ENCODE results near the gene TMEM138.
"Not testable (repeated sequence)": the region's sequence is repeated elsewhere in the genome, so short reads cannot be mapped to it uniquely, and the experiment has no call there.

Gene TMEM138

GRCh38 chr11:61367406-61367805 lies 5.2 kb downstream of the TMEM138 start:
- no peak for DNase-seq

DNA sequence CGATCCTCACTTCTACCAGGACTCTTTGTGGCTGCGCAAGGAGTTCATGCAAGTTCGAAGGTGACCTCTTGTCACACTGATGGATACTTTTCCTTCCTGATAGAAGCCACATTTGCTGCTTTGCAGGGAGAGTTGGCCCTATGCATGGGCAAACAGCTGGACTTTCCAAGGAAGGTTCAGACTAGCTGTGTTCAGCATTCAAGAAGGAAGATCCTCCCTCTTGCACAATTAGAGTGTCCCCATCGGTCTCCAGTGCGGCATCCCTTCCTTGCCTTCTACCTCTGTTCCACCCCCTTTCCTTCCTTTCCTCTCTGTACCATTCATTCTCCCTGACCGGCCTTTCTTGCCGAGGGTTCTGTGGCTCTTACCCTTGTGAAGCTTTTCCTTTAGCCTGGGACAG lies 6.5 kb downstream of the TMEM138 start:
- DNase-seq = no peak

DNA sequence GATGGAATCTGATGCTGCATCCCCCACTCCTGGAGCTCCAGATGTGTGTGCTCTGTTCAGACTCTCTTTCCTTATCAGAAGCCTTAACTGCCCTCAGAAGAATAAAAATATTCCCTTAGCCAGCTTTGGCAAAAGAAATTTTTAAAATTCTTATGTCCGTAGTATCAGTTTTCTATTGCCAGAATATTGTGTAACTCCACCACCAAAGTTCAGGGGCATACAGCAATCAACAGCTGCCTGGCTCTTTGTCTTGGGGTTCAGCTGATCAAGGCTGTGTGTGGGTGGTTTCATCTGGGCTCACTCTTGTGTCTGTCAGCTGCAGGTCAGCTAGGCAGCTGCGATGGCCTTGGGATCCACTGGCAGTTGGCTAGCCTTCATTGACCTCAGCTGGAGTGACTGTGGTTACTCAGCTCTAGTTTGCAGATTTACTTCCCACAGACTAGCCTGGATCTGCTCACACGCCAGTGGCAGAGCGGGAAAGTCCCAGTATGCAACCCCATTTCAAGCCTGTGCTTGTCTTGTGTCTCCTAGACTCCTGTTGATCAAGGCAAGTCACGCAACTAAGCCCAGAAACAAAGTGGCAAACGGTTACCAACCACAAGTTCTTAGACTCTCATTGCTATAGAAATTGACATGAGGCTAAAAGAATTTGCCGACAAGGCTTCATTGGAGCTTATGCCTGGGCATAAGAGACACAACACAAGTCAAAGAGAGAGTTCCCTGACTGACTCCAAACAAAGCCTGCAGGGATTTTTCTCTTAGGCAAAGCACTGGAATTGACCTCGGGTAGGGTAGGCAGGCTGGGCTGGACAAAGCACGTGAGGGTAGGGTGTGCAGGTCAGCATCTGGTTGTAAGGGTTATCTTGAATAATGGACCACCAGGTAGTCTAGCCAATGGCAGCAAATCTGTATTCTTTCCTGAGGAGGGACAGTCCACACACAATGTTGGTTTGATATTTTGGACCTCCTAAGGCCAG lies 7.5 kb downstream of the TMEM138 start:
- DNase-seq = no peak

DNA sequence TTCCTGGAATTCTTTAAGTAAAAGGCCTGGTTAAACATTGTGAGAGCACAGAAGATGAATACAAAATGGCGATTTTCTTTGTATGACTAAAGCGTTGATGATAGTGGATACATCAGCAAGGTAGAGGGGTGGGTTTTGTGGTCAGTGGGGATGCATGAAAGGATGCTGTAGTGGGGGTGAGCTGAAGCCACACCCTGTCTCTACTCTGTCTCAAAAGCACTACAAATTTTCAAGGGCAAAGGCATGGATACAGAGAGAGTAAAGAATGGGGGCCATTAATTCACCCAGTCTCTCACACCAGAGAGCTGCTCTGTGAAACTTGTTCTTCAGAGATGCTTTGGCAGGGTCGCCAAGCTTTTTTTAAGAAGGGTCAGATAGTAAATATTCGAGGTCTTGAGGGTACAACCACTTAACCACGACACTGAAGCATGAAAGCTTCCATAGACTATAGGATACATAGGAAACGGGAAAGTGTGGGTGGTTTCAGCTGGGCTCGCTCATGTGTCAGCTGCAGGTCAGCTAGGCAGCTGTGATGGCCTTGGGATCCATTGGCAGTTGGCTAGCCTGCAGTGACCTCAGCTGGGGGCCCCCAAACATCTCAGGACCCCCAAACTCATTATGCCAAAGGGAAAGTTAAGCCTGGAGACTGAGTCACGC lies 8.3 kb downstream of the TMEM138 start:
- no peak for DNase-seq

- DNase-seq = no peak
These were observed 10.7 kb downstream of the TMEM138 start for GRCh38 chr11:61372659-61373420.

DNA sequence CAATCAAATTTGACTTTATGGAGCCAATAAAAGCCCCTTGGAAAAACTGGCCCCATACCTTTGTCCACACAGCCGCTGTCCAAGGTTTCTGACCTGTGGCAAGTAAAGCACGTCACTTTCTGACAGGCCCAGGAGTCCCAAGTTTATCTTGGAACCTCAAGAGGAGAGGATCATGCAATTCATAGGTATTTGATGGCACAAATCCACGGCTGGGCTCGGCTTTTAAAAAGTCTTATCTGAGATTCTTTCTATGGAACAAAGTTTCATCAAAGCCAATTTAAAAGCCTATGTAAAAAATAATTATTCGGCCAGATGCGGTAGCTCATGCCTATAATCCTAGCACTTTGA lies 13.6 kb downstream of the TMEM138 start:
- DNase-seq = no peak

DNA sequence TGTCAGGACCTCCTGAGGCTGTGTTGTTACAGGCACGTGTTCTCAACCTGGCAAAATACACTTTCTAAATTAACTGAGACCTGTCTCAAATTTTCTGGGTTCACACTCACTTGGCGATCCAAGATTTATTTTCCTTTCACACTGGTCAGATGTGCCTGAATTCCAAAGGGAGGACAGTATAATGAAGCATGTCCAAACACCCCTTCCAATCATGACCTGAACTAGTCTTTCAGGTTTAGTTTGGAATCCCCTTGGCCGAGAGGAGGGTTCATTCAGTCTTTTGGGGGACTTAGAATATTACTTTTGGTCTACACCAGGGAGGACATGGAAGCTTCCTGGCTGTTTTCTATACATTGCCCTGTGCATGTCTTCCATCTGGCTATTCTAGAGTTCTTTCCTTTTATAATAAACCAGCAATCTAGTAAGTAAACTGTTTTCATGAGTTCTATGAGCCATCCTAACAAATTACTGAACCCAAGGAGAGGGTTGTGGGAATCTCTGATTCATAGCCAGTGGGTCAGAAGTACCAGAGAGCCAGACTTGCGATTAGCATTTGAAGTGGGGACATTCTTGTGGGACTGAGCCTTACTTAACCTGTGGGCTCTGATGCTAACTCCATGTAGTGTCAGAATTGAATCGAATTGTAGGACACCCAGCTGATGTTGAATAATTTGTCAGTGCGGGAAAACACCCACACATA lies 15.4 kb downstream of the TMEM138 start:
- DNase-seq = no peak

DNA sequence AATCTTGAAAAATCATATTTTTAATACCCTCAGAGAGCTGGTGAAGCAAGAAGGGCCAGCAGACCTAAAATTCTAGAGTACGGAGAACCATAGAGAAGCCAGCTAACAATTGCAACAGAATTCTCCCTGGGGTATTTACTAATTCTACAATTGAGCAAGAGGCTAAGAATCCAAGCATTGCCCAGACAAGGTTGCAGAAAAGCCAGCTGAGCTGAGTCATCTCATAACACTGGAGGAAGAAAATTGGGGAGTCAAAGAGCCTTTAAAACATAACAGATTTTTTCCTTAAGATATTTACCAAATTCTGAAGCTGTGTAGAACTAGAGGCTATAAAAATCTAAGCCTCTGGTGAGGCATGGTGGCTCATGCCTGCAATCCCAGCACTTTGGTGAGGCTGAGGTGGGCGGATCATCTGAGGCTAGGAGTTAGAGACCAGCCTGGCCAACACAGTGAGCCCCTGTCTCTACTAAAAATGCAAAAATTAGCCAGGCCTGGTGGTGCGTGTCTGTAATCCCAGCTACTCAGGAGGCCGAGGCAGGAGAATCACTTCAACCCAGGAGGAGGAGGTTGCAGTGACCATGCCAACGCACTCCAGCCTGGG lies 16.6 kb downstream of the TMEM138 start:
- no peak for DNase-seq

DNA sequence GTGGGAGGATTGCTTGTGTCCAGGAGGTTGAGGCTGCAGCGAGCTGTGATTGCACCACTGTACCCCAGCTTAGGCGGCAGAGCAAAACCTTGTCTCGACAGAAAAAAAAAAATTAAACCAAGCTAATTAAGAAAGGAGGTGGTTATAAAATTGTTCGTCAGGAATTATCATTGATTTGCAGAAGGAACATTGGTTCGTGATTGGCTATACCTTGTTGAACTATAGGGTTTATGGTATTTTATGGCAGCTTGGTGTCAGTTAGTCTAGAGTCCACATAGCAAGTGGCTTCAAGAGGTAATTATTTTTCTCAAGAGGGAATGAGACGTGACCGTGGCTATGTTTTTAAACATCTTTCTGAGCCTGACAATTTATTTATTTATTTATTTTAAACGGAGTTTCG lies 18.7 kb downstream of the TMEM138 start:
- no peak for DNase-seq

GRCh38 chr11:61383859-61384258 lies 21.7 kb downstream of the TMEM138 start:
- DNase-seq = not testable (repeated sequence)

GRCh38 chr11:61384271-61385242 lies 22.4 kb downstream of the TMEM138 start:
- no peak for DNase-seq

DNA sequence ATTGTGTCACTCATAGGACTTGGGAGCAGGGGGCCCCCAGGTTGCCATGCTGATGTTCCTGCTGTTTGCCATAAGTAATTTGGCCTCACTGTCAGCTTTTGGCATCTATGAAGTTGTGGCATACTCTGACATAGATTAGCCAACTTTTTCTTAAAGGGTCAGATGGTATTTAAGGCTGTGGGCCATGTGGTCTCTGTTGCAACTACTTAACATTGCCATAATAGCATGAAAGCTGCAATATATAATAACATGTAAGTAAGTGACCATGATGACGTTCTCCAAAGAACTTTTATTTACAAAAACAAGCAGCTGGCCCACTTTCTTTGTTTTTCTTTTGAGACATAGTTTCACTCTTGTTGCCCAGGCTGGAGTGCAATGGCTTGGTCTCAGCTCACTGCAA lies 28.0 kb downstream of the TMEM138 start:
- DNase-seq = no peak

- peak; percentile 16 for DNase-seq
These were observed 30.9 kb downstream of the TMEM138 start for GRCh38 chr11:61392981-61393595.

DNA sequence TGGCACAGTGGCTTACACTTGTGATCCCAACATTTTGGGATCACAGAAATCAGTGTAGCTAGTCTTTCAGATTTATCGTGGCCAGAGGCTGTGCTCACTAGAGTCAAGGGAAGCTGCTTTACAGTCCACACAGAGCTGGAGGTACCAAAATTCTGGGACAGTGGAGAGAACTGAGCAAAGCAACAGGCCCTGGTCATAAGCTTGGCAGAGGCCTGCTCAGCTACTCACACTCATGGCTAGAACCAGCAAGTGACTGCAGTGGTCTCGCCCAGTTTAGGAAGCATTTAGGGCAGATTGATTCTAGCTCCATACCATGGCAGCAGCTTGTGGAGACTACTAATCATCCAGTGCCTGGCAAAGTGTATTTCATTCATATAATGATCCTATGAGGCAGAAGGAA lies 39.0 kb downstream of the TMEM138 start:
- no peak for DNase-seq

DNA sequence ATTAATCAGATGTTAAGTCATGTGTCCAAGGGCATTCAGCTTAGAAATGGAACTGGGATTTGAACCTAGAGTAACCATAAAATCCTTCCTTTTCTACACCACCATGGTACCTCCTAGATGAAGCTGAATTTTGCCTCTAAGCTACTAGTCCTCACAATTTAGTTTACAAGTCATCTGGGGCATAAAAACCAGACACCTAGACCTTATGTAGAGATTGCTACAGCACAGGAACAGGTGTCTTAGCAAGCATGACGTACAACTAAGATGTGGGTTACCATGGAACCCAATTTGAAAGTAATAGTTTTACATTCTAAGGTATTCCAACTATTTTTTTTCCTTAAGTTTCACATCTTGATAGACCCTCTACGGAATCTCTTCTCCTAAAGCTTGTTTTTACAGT lies 39.4 kb downstream of the TMEM138 start:
- no peak for DNase-seq

- no peak for DNase-seq
These were observed 41.5 kb downstream of the TMEM138 start for GRCh38 chr11:61403658-61404057.

GRCh38 chr11:61404103-61404502 lies 41.9 kb downstream of the TMEM138 start:
- DNase-seq = no peak

GRCh38 chr11:61404641-61405040 lies 42.5 kb downstream of the TMEM138 start:
- DNase-seq = no peak

DNA sequence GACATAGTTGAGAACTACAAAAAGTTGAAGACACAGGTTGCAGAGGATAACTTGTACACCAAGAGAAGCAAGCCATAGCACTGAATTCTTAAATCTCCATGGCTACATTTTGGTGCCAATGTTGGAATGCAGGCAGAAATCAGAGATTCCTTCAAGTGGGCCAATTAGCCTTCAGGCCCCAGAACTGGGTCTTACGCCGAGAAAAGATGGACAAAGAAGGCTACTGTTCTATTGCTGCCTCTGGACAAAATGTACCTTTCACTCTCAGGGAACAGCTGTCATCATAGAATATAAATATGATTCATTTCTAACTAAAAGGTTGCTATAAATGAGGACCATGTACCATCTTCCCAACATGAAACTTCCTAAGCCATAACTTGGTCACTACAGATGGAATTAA lies 43.9 kb downstream of the TMEM138 start:
- DNase-seq = no peak

GRCh38 chr11:61406991-61407728 lies 45.0 kb downstream of the TMEM138 start:
- DNase-seq = no peak

Measured in NCI-H510A treated with DMSO at 0.1 percent for 48 hours (cell line).